GM12801 (cell line): ENCODE measurements around the gene SLFN12L.

Source experiments
- CTCF ChIP-seq: IDR thresholded peaks from one replicate; pipeline ENCODE4 v1.5.1; 2011; ENCODE audit warnings: control low read depth; ENCODE audit not compliant: insufficient read length; ENCODE audit errors: extremely low read depth

Gene SLFN12L

GRCh38 chr17:35479271-35479670 is 58.2 kb downstream of the SLFN12L start:
- TF ChIP-seq CTCF, result no peak

DNA sequence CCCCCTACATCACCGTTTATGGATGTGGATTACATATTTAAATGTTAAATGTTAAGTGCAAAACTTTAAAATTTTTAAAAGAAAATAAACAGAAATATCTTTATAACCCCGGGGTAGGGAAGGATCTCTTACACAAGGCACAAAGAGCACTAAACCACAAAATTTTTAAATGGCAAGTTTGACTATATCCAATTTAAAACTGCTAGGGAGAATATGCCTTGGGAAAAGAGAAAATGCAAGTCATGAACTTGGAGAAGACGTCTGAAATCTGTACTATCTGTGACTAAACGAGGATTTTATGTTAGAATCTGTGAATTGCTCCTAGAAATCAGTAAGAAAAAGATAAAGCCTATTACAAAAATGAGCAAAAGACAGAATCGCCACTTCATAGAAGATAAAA is 60.2 kb downstream of the SLFN12L start:
- TF ChIP-seq CTCF, result no peak

GRCh38 chr17:35476283-35476820 is 61.1 kb downstream of the SLFN12L start:
- no peak for TF ChIP-seq CTCF

GRCh38 chr17:35468475-35468874 is 69.0 kb downstream of the SLFN12L start:
- no peak for TF ChIP-seq CTCF

DNA sequence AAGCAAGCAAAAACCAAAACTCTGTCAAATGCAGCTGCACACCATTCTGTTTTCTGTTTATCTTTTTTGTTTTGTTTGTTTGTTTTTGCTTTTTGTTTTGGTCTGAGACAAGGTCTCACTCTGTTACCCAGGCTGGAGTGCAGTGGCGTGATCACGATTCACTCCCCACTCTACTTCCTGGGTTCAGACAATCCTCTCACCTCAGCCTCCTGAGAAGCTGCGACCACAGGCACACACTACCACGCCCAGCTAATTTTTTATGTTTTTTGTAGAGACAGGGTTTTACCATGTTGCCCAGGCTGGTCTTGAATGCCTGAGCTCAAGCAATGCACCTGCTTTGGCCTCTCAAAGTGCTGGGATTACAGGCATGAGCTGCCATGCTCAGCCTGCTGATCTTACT is 69.7 kb downstream of the SLFN12L start:
- no peak for TF ChIP-seq CTCF

GRCh38 chr17:35460354-35460851 is 77.1 kb downstream of the SLFN12L start:
- no peak for TF ChIP-seq CTCF

DNA sequence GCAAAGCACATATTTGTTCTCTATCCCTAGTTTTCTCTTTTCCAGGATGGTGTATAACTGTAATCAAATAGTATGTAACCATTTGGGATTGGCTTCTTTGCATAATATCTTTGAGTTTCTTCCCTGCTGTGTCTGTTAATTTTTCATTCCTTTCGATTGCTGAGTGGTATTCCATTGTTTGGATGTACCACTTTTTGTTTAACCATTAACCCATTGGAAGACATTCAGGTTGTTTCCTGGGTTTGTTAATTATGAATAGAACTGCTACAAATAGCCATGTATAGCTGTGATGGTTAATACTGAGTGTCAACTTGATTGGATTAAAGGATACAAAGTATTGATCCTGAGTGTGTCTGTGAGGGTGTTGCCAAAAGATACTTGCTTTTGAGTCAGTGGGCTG is 84.3 kb downstream of the SLFN12L start:
- no peak for TF ChIP-seq CTCF
